Measurements from ENCODE around the gene DPH7. TPM values are rescaled to one million over a fixed set of nuclear protein-coding genes. Genes with fewer than 3 reads are reported as not detected.
A peak's percentile ranks its signal among the peaks of the same experiment; 100 is the strongest.
"Not testable (repeated sequence)": the region's sequence is repeated elsewhere in the genome, so short reads cannot be mapped to it uniquely, and the experiment has no call there.

The DPH7 gene
- total and polyA plus RNA-seq, 2 experiments from 2014 or later = 26.7 to 27.0 TPM

GRCh38 chr9:137604345-137605086 lies 25.8 kb upstream of the DPH7 start:
- Histone ChIP-seq H3K4me2 (ENCODE audit: unreplicated experiment) (no peak overlapping the region), H3K9me3 (ENCODE audit: low read depth) (no peaks in the 10 kb centered on the region), H3K36me3 (ENCODE audit: low read depth) (no peaks in the 10 kb centered on the region), H4K20me1 (ENCODE audit: insufficient read depth) (no peaks in the 10 kb centered on the region), H3K4me1 (ENCODE audit: insufficient read depth) (peaks cover 9% of the 10 kb centered on the region; the same call in 1 of the 2 replicates), H3K4me3 (peak overlapping the region; percentile 60), H3K9me2 (ENCODE audit: insufficient read depth) (no peaks in the 10 kb centered on the region), H3K27ac (no peak overlapping the region), H3K79me2 (ENCODE audit: insufficient read depth) (peaks cover 15% of the 10 kb centered on the region; the same call in 1 of the 2 replicates), H3K27me3 (replicated peaks; ENCODE audit: insufficient read depth) (no peaks in the 10 kb centered on the region), H3F3A (ENCODE audit: insufficient read depth) (no peaks in the 10 kb centered on the region), H2AFZ (no peak overlapping the region), H3K9ac (no peak overlapping the region)
- WGBS, 2 experiments (ENCODE audit: low coverage in 1 of 2, low lambda C conversion rate in 2 of 2, missing lambda C conversion rate in 2 of 2) = 5 to 12% methylated on average over 16 to 49 of the region's 49 CpGs
- TF ChIP-seq EZH2phosphoT487 (IDR thresholded peaks at IDR 0.05; ENCODE audit: insufficient read depth, low read depth) (no peak), EZH2 (IDR thresholded peaks at IDR 0.05; ENCODE audit: insufficient read depth, poor library complexity, severe bottlenecking) (no peak)
- peak; percentile 45 for DNase-seq
- in situ Hi-C loops (cut with MboI) = no loop called here

- 43 to 44% methylated on average over 13 of the region's 13 CpGs for WGBS, 2 experiments (ENCODE audit: low coverage in 1 of 2, low lambda C conversion rate in 2 of 2, missing lambda C conversion rate in 2 of 2)
- no peak overlapping the region for H3K9ac ChIP-seq
- H3K9me2 ChIP-seq (ENCODE audit: insufficient read depth) = no peaks in the 10 kb centered on the region
- no peaks in the 10 kb centered on the region for H3K36me3 ChIP-seq (ENCODE audit: low read depth)
- H3K4me3 ChIP-seq = no peak overlapping the region
- no peaks in the 10 kb centered on the region for H3K9me3 ChIP-seq (ENCODE audit: low read depth)
- H3K27me3 ChIP-seq (replicated peaks; ENCODE audit: insufficient read depth) = no peaks in the 10 kb centered on the region
- H3K79me2 ChIP-seq (ENCODE audit: insufficient read depth) = peaks cover 15% of the 10 kb centered on the region; the same call in 1 of the 2 replicates
- H4K20me1 ChIP-seq (ENCODE audit: insufficient read depth) = no peaks in the 10 kb centered on the region
- no peak overlapping the region for H3K27ac ChIP-seq
- H3F3A ChIP-seq (ENCODE audit: insufficient read depth) = no peaks in the 10 kb centered on the region
- DNase-seq = no peak
- H2AFZ ChIP-seq = no peak overlapping the region
- TF ChIP-seq EZH2phosphoT487 (IDR thresholded peaks at IDR 0.05; ENCODE audit: insufficient read depth, low read depth) (no peak), EZH2 (IDR thresholded peaks at IDR 0.05; ENCODE audit: insufficient read depth, poor library complexity, severe bottlenecking) (no peak)
- in situ Hi-C loops (cut with MboI) = no loop called here
- H3K4me1 ChIP-seq (ENCODE audit: insufficient read depth) = peaks cover 9% of the 10 kb centered on the region; the same call in 1 of the 2 replicates
- H3K4me2 ChIP-seq (ENCODE audit: unreplicated experiment) = no peak overlapping the region
Observed at GRCh38 chr9:137603879-137604278, 25.2 kb upstream of the DPH7 start.

- Histone ChIP-seq H3K4me2 (ENCODE audit: unreplicated experiment) (no peak overlapping the region), H3K9me2 (ENCODE audit: insufficient read depth) (no peaks in the 10 kb centered on the region), H3K27ac (no peak overlapping the region), H3K4me3 (no peak overlapping the region), H3K4me1 (ENCODE audit: insufficient read depth) (peaks cover 9% of the 10 kb centered on the region; the same call in 1 of the 2 replicates), H2AFZ (no peak overlapping the region), H3K79me2 (ENCODE audit: insufficient read depth) (peaks cover 7% of the 10 kb centered on the region; the same call in 1 of the 2 replicates), H3K27me3 (replicated peaks; ENCODE audit: insufficient read depth) (no peaks in the 10 kb centered on the region), H3F3A (ENCODE audit: insufficient read depth) (no peaks in the 10 kb centered on the region), H4K20me1 (ENCODE audit: insufficient read depth) (no peaks in the 10 kb centered on the region), H3K9ac (no peak overlapping the region), H3K36me3 (ENCODE audit: low read depth) (no peaks in the 10 kb centered on the region), H3K9me3 (ENCODE audit: low read depth) (no peaks in the 10 kb centered on the region)
- in situ Hi-C loops (cut with MboI) = no loop called here
- 3 to 10% methylated on average over 3 of the region's 3 CpGs for WGBS, 2 experiments (ENCODE audit: low coverage in 1 of 2, low lambda C conversion rate in 2 of 2, missing lambda C conversion rate in 2 of 2)
- no peak for TF ChIP-seq EZH2phosphoT487 (IDR thresholded peaks at IDR 0.05; ENCODE audit: insufficient read depth, low read depth)
- no peak for TF ChIP-seq EZH2 (IDR thresholded peaks at IDR 0.05; ENCODE audit: insufficient read depth, poor library complexity, severe bottlenecking)
- DNase-seq = no peak
Observed at GRCh38 chr9:137602661-137603060, 23.9 kb upstream of the DPH7 start.

- no peaks in the 10 kb centered on the region for H3K4me1 ChIP-seq (ENCODE audit: insufficient read depth)
- H3F3A ChIP-seq (ENCODE audit: insufficient read depth) = no peaks in the 10 kb centered on the region
- TF ChIP-seq EZH2 (IDR thresholded peaks at IDR 0.05; ENCODE audit: insufficient read depth, poor library complexity, severe bottlenecking) (no peak), EZH2phosphoT487 (IDR thresholded peaks at IDR 0.05; ENCODE audit: insufficient read depth, low read depth) (no peak)
- H3K9ac ChIP-seq = no peak overlapping the region
- no peaks in the 10 kb centered on the region for H3K79me2 ChIP-seq (ENCODE audit: insufficient read depth)
- in situ Hi-C loops (cut with MboI) = no loop called here
- 63% methylated on average over 8 of the region's 8 CpGs for WGBS, 2 experiments (ENCODE audit: low coverage in 1 of 2, low lambda C conversion rate in 2 of 2, missing lambda C conversion rate in 2 of 2)
- no peak overlapping the region for H3K4me2 ChIP-seq (ENCODE audit: unreplicated experiment)
- no peaks in the 10 kb centered on the region for H3K9me3 ChIP-seq (ENCODE audit: low read depth)
- DNase-seq = no peak
- H3K27ac ChIP-seq = no peak overlapping the region
- H3K4me3 ChIP-seq = no peak overlapping the region
- H3K36me3 ChIP-seq (ENCODE audit: low read depth) = no peaks in the 10 kb centered on the region
- H4K20me1 ChIP-seq (ENCODE audit: insufficient read depth) = no peaks in the 10 kb centered on the region
- H3K27me3 ChIP-seq (replicated peaks; ENCODE audit: insufficient read depth) = no peaks in the 10 kb centered on the region
- no peak overlapping the region for H2AFZ ChIP-seq
- H3K9me2 ChIP-seq (ENCODE audit: insufficient read depth) = no peaks in the 10 kb centered on the region
Observed at GRCh38 chr9:137598943-137599342, 20.2 kb upstream of the DPH7 start.

- not testable (repeated sequence) for H3F3A ChIP-seq (ENCODE audit: insufficient read depth); H3K9ac ChIP-seq
- 85 to 92% methylated on average over 7 of the region's 7 CpGs for WGBS, 2 experiments (ENCODE audit: low coverage in 1 of 2, low lambda C conversion rate in 2 of 2, missing lambda C conversion rate in 2 of 2)
Observed at GRCh38 chr9:137596577-137596976, 17.9 kb upstream of the DPH7 start.

More at GRCh38 chr9:137596577-137596976, 17.9 kb upstream of the DPH7 start:
- H3K9me3 ChIP-seq (ENCODE audit: low read depth); H3K4me3 ChIP-seq; H3K36me3 ChIP-seq (ENCODE audit: low read depth); in situ Hi-C loops (cut with MboI); H3K27ac ChIP-seq; H3K27me3 ChIP-seq (replicated peaks; ENCODE audit: insufficient read depth); H3K79me2 ChIP-seq (ENCODE audit: insufficient read depth); H2AFZ ChIP-seq; H4K20me1 ChIP-seq (ENCODE audit: insufficient read depth); H3K4me2 ChIP-seq (ENCODE audit: unreplicated experiment); H3K4me1 ChIP-seq (ENCODE audit: insufficient read depth); H3K9me2 ChIP-seq (ENCODE audit: insufficient read depth); DNase-seq: not testable (repeated sequence)
